ENCODE measurements around the gene SHISA4. TPM values are rescaled to one million over a fixed set of nuclear protein-coding genes. Genes with fewer than 3 reads are reported as not detected.
"Not testable (repeated sequence)": the region's sequence is repeated elsewhere in the genome, so short reads cannot be mapped to it uniquely, and the experiment has no call there.

Gene SHISA4
- total RNA-seq, 4 donors from 2014 or later = 18.9 to 35.8 (median 29.3) TPM

DNA sequence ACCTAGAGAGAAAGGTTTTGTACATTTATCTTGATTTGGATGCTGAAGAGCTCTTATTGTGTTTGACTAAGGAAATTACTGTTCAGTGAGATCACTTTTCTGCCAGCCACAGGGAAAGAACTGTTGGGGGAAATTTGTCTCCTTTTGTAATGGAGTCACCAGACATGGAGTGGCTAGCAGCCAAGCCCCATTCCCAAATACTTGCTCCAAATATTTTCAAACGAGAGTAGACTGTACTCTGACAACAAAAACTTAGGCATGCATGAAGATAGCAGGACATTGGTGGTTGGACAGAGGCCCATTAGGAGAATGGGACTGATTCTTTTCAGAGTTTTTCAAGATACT is 38.7 kb upstream of the SHISA4 start:
- TF ChIP-seq POLR2AphosphoS5 (IDR thresholded peaks at IDR 0.05) = no peak
- TF ChIP-seq EP300 (IDR thresholded peaks at IDR 0.05) = no peak
- no peak for TF ChIP-seq POLR2A (IDR thresholded peaks at IDR 0.05)
- TF ChIP-seq, protein P1, sequence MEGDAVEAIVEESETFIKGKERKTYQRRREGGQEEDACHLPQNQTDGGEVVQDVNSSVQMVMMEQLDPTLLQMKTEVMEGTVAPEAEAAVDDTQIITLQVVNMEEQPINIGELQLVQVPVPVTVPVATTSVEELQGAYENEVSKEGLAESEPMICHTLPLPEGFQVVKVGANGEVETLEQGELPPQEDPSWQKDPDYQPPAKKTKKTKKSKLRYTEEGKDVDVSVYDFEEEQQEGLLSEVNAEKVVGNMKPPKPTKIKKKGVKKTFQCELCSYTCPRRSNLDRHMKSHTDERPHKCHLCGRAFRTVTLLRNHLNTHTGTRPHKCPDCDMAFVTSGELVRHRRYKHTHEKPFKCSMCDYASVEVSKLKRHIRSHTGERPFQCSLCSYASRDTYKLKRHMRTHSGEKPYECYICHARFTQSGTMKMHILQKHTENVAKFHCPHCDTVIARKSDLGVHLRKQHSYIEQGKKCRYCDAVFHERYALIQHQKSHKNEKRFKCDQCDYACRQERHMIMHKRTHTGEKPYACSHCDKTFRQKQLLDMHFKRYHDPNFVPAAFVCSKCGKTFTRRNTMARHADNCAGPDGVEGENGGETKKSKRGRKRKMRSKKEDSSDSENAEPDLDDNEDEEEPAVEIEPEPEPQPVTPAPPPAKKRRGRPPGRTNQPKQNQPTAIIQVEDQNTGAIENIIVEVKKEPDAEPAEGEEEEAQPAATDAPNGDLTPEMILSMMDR (IDR thresholded peaks at IDR 0.05) = no peak
- WGBS, 2 donors (ENCODE audit: low coverage in 1 of 2) = 0% methylated on average over 1 of the region's 1 CpG
- Histone ChIP-seq H3K4me1 (peaks cover 4 to 28% (median 8%) of the 10 kb centered on the region in 3 donors), H3K4me3 (no peak overlapping the region), H3K36me3 (peaks cover 2 to 68% of the 10 kb centered on the region in 2 donors), H3K27me3 (no peaks in the 10 kb centered on the region), H3K27ac (peak overlapping the region in 3 of 4 donors; percentile 67 to 74 (median 72)), H3K9me3 (no peaks in the 10 kb centered on the region)
- ATAC-seq = peak; percentile 60

DNA sequence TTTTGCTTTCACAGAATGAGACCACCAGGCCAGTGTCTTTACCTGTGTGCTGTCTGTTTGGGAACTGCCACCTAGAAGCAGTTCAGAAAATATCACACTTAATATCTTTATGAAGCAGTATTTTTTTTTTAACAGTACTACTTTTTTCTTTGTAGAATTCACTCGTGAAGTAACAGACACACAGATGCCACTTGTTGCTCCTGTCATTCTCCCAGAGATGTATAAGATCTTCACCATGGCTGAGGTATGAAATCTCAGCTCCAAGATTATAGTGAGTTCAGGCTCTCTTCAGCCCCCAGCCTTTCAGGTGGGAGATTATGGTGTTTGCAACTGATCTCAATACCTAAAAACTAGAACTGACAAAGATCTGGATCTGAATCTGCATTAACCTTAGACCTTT is 36.7 kb upstream of the SHISA4 start:
- H3K27ac ChIP-seq = no peak overlapping the region
- no peaks in the 10 kb centered on the region for H3K9me3 ChIP-seq
- peaks cover 4 to 26% (median 8%) of the 10 kb centered on the region in 3 donors for H3K4me1 ChIP-seq
- no peak for ATAC-seq
- H3K36me3 ChIP-seq = peaks cover 2 to 87% of the 10 kb centered on the region in 2 donors
- TF ChIP-seq, protein P1 (IDR thresholded peaks at IDR 0.05) = no peak
- TF ChIP-seq EP300 (IDR thresholded peaks at IDR 0.05) (no peak), POLR2A (IDR thresholded peaks at IDR 0.05) (no peak), POLR2AphosphoS5 (IDR thresholded peaks at IDR 0.05) (no peak)
- no peaks in the 10 kb centered on the region for H3K27me3 ChIP-seq
- WGBS, 2 donors (ENCODE audit: low coverage in 1 of 2) = 75 to 83% methylated on average over 1 of the region's 1 CpG
- H3K4me3 ChIP-seq = no peak overlapping the region

DNA sequence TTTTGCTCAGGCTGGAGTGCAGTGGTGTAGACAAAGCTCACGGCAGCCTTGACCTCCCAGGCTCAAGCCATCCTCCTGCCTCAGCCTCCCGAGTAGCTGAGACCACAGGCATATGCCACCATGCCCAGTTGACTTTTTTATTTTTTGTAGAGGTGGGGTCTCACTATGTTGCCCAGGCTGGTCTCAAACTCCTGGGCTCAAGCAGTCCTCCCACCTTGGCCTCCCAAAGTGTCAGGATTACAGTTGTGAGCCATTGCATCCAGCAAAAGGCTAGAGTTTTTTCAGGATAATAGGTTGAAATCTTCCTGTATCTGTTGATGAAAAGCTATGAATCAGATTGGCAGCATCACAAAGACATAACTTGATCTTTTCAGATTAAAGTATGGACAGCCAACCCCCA is 32.0 kb upstream of the SHISA4 start:
- H3K27ac ChIP-seq, ATAC-seq, H3K4me1 ChIP-seq, H3K27me3 ChIP-seq, H3K4me3 ChIP-seq, H3K9me3 ChIP-seq: not testable (repeated sequence)
- peaks cover 2 to 100% of the 10 kb centered on the region in 2 donors for H3K36me3 ChIP-seq
- 92 to 94% methylated on average over 2 of the region's 2 CpGs for WGBS, 2 donors (ENCODE audit: low coverage in 1 of 2)

DNA sequence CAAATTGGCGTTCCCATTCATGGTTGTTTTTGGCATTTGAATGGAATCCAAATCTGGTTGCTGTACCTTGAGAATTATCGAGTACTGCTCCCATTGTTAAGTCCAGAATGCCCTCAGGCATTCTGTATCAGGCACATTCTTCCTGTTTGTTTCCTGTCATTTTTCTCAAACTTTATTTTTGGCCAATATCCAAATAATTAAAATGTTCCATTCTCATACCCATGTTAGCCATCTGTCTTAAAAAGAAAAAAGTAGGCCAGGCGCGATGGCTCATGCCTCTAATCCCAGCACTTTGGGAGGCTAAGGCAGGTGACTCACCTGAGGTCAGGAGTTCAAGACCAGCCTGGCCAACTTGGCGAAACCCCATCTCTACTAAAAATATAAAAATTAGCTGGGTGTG is 29.3 kb upstream of the SHISA4 start:
- Histone ChIP-seq H3K4me3 (no peak overlapping the region), H3K36me3 (peaks cover 0 to 100% of the 10 kb centered on the region in 2 donors), H3K9me3 (no peaks in the 10 kb centered on the region), H3K4me1 (no peaks in the 10 kb centered on the region), H3K27me3 (no peaks in the 10 kb centered on the region), H3K27ac (no peak overlapping the region)
- WGBS, 2 donors (ENCODE audit: low coverage in 1 of 2) = 74 to 100% methylated on average over 3 to 5 of the region's 5 CpGs
- ATAC-seq = no peak
- TF ChIP-seq EP300 (IDR thresholded peaks at IDR 0.05) (no peak), POLR2AphosphoS5 (IDR thresholded peaks at IDR 0.05) (no peak), POLR2A (IDR thresholded peaks at IDR 0.05) (no peak)
- TF ChIP-seq, protein P1 (IDR thresholded peaks at IDR 0.05) = no peak

DNA sequence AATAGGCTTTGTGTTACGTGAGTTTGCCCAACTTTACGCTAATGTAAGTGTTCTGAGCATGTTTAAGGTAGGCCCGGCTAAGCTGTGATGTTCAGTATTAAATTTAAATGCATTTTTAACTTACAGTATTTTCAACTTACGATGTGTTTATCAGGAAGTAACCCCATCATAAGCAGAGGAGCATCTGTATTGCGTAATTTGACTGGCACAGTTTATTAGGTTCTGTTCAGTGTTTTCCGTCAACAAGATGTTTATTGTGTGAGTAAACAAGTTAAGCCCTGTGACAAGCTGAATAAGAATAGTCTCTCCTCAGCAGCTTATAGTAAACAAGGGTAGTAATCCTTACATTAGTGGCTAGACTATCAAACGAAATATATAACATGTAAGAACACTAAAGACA is 27.2 kb upstream of the SHISA4 start:
- Histone ChIP-seq H3K27ac (no peak overlapping the region), H3K9me3 (no peaks in the 10 kb centered on the region), H3K4me1 (no peaks in the 10 kb centered on the region), H3K27me3 (no peaks in the 10 kb centered on the region), H3K4me3 (no peak overlapping the region), H3K36me3 (peaks cover 0 to 100% of the 10 kb centered on the region in 2 donors)
- ATAC-seq = no peak
- WGBS, 2 donors (ENCODE audit: low coverage in 1 of 2) = 86% methylated on average over 7 of the region's 7 CpGs
- TF ChIP-seq POLR2A (IDR thresholded peaks at IDR 0.05) = no peak
- TF ChIP-seq, protein P1 (IDR thresholded peaks at IDR 0.05) = no peak
- no peak for TF ChIP-seq EP300 (IDR thresholded peaks at IDR 0.05)

Data from gastroesophageal sphincter (tissue), 4 donors.